HG02973 (cell line): ENCODE results near the gene GRB14.
"Not testable (repeated sequence)": the region's sequence is repeated elsewhere in the genome, so short reads cannot be mapped to it uniquely, and the experiment has no call there.

Source experiments
- ATAC-seq: cut with Tn5 transposase; IDR thresholded peaks from one replicate; pipeline ENCODE4 v1.9.1; 2021; ENCODE audit warnings: moderate library complexity; ENCODE audit not compliant: unreplicated experiment

Gene GRB14

DNA sequence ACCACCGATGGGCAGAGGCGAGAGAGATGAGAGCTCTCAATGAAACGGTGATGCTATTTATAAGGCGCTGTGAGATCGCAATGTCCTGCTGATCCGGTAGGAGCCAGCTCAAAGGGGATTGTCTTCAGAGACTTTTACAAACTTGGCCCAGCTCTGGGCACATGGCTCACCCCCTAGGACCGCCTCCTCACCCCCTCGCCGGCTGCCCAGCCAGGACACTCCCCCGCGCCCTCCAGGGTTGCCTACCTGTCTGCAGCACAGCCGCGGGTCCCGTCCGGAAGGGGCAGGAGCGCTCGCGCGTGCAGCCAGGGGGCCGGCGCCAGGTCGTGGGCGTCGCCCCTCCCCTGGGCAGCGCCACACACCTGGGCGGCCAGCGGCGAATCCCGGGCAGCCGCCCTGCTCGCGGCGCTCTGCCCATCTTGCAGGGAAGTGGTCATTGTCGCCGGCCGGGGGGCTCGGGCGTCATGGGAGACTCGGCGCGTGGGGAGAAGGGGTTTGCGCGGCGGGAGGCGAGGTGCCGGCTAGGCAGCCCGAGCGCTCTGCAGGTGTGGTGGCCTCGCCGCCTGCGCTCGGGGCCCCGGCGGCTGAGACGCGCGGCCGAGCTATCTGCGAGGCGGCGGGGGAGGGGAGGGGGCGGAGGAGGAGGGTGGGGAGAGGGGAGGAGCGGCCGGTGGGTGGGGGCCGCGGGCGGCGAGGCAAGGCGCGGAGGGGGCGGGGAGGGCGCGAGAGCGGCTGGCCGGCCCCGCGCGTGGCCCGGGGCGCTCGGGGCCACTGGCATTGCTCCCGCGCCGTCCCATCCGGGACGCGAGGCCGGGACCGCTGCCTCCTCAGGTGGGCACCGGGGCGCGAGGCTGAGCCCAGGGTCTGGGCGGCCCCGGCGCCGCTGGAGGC, at the start of gene GRB14:
TSS of gene GRB14 (minus strand) at position 610 of the 891 bp plus-strand sequence. CDS start at position 437, 173 bp downstream.
- ATAC-seq, result no peak

- no peak for ATAC-seq
Measured at GRCh38 chr2:164669291-164669690, 48.0 kb upstream of the GRB14 start.

- no peak for ATAC-seq
Measured at GRCh38 chr2:164667566-164667965, 46.3 kb upstream of the GRB14 start.

- ATAC-seq, result no peak
Measured at GRCh38 chr2:164664070-164664469, 42.8 kb upstream of the GRB14 start.

GRCh38 chr2:164662868-164663631, 41.8 kb upstream of the GRB14 start:
- no peak for ATAC-seq

DNA sequence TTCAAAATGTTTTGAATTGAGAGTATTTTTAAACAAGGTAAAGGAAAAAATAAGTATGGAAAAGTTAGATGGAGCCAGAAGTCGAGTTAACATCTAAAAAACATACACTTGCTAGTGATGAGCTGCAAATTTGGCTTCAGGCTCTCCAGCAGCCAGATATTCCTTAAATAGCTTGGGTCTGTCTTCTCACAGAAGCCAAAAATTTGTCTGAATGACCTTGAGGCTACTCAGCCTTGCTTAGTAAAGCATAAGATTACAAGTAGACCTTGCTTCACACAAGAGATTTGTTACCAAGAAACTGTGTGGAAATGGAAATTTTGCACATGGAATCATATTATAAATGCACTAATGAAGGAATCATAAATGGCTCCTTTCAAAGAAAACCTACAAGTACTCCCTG, 40.8 kb upstream of the GRB14 start:
- ATAC-seq, result no peak

DNA sequence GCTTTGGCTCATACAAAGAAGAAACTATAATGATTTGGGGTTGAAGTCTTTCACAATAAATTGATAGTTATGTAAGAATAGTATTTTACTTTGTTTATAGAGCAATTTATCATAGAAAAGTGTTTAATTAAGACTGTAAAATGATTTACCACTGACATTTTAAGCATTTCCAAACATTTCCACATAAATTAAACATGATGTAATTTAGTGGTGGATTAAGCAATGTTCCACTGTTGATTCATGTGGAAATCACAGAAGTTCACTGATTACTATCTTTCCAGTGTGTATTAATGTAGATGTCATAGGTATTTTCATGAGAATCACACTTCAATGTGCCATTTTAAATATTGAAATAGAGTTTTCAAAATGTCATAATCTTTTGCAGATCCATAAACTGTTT, 40.1 kb upstream of the GRB14 start:
- ATAC-seq, result no peak

GRCh38 chr2:164657129-164657528, 35.8 kb upstream of the GRB14 start:
- ATAC-seq, result no peak

- no peak for ATAC-seq
Measured at GRCh38 chr2:164655750-164656149, 34.5 kb upstream of the GRB14 start.

DNA sequence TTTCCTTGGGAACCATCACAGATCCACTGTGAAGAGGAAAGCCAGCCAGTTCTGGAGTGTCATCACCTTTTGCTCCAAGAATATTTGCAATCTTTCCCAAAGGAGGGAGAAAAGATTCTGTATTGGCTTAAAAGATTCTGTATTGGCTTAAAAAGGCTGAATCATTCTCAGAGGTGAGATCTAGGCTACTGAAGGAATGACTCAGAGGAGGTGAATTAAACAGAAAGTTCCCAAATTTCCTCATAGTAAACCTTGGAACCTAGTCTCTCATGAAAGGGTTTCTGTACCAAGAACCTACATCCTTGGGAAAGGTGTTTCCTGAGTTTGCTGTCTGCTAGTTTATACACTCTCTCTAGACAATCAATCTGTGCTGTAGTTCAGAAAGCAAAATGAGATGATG, 34.1 kb upstream of the GRB14 start:
- ATAC-seq, result no peak

DNA sequence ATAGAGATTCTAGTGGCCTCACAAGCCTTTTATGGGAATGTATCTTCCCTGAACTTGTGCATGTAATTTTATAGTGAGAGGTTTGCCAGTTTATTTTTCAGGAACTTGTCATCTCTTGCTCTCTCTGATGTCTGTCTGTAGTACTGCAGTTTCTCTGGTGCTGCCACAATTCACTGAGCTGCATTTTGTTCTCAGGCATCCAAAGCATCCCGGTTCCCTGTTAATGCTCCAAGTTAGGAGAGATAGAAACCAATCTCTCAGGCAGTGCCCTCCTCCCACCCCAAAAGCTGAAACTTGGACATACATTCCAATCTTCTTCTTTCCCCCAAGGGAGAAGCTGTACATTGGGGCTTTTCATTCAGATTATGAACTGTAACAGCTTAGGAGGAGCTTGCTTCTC, 30.1 kb upstream of the GRB14 start:
- ATAC-seq, result no peak

- ATAC-seq, result no peak
Measured at GRCh38 chr2:164644036-164644700, 22.9 kb upstream of the GRB14 start.

GRCh38 chr2:164642946-164643555, 21.8 kb upstream of the GRB14 start:
- ATAC-seq, result no peak

DNA sequence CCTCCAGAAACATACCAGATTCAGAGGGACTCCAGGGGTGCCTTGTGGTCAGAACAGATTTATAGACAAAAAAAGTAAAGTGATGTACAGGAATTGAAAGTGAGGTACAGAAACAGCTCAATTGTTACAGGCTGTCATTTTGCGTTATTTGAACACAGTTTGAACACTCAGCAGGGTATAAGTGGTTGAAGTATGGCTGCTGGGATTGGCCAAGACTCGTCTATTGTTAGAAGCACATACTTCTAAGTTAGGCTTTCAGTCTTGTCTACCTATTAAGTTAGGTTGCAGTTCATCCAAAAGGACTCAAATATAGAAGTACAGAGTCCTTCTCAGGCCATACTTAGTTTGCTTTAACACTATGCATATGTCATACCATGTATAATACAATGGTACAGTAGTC, 21.0 kb upstream of the GRB14 start:
- no peak for ATAC-seq

DNA sequence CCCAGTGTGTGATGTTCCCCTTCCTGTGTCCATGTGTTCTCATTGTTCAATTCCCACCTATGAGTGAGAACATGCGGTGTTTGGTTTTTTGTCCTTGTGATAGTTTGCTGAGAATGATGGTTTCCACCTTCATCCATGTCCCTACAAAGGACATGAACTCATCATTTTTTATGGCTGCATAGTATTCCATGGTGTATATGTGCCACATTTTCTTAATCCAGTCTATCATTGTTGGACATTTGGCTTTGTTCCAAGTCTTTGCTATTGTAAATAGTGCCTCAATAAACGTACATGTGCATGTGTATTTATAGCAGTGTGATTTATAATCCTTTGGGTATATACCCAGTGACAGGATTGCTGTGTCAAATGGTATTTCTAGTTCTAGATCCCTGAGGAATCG, 7.0 kb upstream of the GRB14 start:
- not testable (repeated sequence) for ATAC-seq

DNA sequence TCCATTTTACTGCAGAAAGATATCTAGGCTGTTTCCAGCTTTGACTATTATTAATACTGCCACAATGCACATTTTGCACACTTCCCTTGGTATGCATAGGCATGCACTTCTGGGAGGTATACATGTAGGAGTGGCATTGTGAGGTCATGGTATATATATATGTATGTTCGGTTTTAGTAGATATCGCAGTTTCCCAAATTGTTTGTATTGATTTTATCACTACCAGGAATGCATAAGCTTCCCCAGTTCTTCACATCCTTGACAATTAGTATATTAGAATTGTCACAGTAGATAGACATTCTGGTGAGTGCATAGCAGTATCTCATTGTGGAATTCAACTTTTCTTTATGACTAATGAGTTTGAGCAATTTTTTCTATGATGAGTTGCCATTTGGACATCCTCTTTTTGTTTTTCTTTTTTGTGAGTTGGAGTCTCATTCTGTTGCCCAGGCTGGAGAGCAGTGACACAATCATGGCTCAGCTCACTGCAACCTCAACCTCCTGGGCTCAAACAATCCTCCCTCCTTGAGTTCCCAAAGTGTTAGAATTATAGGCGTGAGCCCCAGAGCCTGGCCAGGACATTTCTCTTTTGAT, 4.2 kb upstream of the GRB14 start:
- ATAC-seq, result no peak

GRCh38 chr2:164624316-164624715, 3.0 kb upstream of the GRB14 start:
- ATAC-seq, result no peak

- no peak for ATAC-seq
Measured at GRCh38 chr2:164622338-164623106, 1.2 kb upstream of the GRB14 start.

DNA sequence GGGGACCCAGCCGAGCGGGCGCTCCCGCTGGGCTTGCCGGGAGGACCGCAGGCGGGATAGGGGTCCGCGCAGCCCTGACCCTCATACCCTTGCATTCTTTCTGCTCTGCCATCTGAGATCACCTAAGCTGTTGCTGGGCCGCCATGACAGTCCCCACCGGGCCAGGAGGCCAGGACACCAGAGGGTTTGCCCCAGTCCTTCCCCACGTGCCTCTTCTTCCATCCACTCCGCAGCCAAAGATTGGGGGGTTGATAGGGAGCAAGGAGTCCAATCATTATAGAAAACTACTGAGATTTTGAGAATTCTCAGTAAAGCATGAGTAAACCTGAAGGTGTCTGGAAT, 453 bp upstream of the GRB14 start:
- no peak for ATAC-seq

GRCh38 chr2:164620457-164620856, 825 bp downstream of the GRB14 start:
- no peak for ATAC-seq
